Mesendoderm (in vitro differentiated cells): Measurements from ENCODE around the gene TGFBR3.

Experiments used
- DNase-seq: peaks from one replicate; pipeline ENCODE4 v3.0.0; 2013
- H2AK5ac ChIP-seq: 2 replicates; pipeline ENCODE4 v1.6.1; 2013; ENCODE audit warnings: low read length, inconsistent platforms
- H2BK120ac ChIP-seq: 2 replicates; pipeline ENCODE4 v1.6.1; 2013; ENCODE audit warnings: low read depth, mild to moderate bottlenecking, low read length, moderate library complexity, mixed read lengths
- H2BK15ac ChIP-seq: replicated peaks from 2 replicates; pipeline ENCODE4 v1.6.1; 2013; ENCODE audit warnings: low read depth, mild to moderate bottlenecking, moderate library complexity
- H2BK5ac ChIP-seq: 2 replicates; pipeline ENCODE4 v1.6.1; 2013; ENCODE audit warnings: low read length, inconsistent platforms
- H3K18ac ChIP-seq: 2 replicates; pipeline ENCODE4 v1.6.1; 2013; ENCODE audit warnings: mild to moderate bottlenecking, low read length, mixed read lengths
- H3K23ac ChIP-seq: one replicate; pipeline ENCODE4 v1.6.1; 2013; ENCODE audit warnings: low read length
- H3K27ac ChIP-seq: 2 replicates; pipeline ENCODE4 v1.5.1; 2013; ENCODE audit warnings: low read depth, mild to moderate bottlenecking, inconsistent platforms, low read length, moderate library complexity
- H3K27me3 ChIP-seq: 2 replicates; pipeline ENCODE4 v1.6.1; 2013; ENCODE audit warnings: low read length, control low read depth, mild to moderate bottlenecking, inconsistent platforms; ENCODE audit not compliant: insufficient read depth, poor library complexity
- H3K36me3 ChIP-seq: 2 replicates; pipeline ENCODE4 v1.6.1; 2013; ENCODE audit warnings: low read length, inconsistent platforms; ENCODE audit not compliant: control insufficient read depth, insufficient read depth
- H3K4ac ChIP-seq: one replicate; pipeline ENCODE4 v1.6.1; 2013; ENCODE audit warnings: low read depth, mild to moderate bottlenecking, low read length, moderate library complexity
- H3K4me1 ChIP-seq: 2 replicates; pipeline ENCODE4 v1.6.1; 2013; ENCODE audit warnings: low read depth, low read length, inconsistent platforms; ENCODE audit not compliant: control insufficient read depth
- H3K4me2 ChIP-seq: 2 replicates; pipeline ENCODE4 v1.6.1; 2013; ENCODE audit warnings: low read length
- H3K4me3 ChIP-seq: 2 replicates; pipeline ENCODE4 v1.5.1; 2013; ENCODE audit warnings: mild to moderate bottlenecking, low read length
- H3K56ac ChIP-seq: one replicate; pipeline ENCODE4 v1.6.1; 2013; ENCODE audit warnings: low read length
- H3K79me1 ChIP-seq: 2 replicates; pipeline ENCODE4 v1.6.1; 2013; ENCODE audit warnings: low read length, inconsistent platforms
- H3K79me2 ChIP-seq: 2 replicates; pipeline ENCODE4 v1.6.1; 2013; ENCODE audit warnings: mild to moderate bottlenecking, low read length; ENCODE audit not compliant: control insufficient read depth, insufficient read depth
- H3K9ac ChIP-seq: 2 replicates; pipeline ENCODE4 v1.6.1; 2013; ENCODE audit warnings: low read length, inconsistent platforms
- H4K5ac ChIP-seq: one replicate; pipeline ENCODE4 v1.6.1; 2013; ENCODE audit warnings: low read length
- H4K8ac ChIP-seq: one replicate; pipeline ENCODE4 v1.6.1; 2013; ENCODE audit warnings: low read depth, mild to moderate bottlenecking, control low read depth, low read length, moderate library complexity
- WGBS: extraction: QIAGEN DNeasy Blood & Tissue Kit; methylation state at CpG from one replicate; pipeline ENCODE4 v1.1.7; 2013; ENCODE audit warnings: low lambda C conversion rate, missing lambda C conversion rate; ENCODE audit not compliant: insufficient coverage; ENCODE audit errors: extremely low coverage; 5-methylcytosine and 5-hydroxymethylcytosine counted together

Gene TGFBR3

GRCh38 chr1:91760512-91760911 lies 125.4 kb downstream of the TGFBR3 start:
- H3K27me3 ChIP-seq, result no peaks in the 10 kb centered on the region
- no peak overlapping the region for H3K27ac ChIP-seq
- H3K56ac ChIP-seq, result no peak overlapping the region
- no peaks in the 10 kb centered on the region for H3K36me3 ChIP-seq
- no peaks in the 10 kb centered on the region for H3K79me2 ChIP-seq
- H4K8ac ChIP-seq, result no peak overlapping the region
- H3K18ac ChIP-seq, result no peak overlapping the region
- H2BK120ac ChIP-seq, result no peak overlapping the region
- H3K4ac ChIP-seq, result no peak overlapping the region
- H3K4me2 ChIP-seq, result no peak overlapping the region
- no peak overlapping the region for H2BK5ac ChIP-seq
- no peak overlapping the region for H2AK5ac ChIP-seq
- no peak overlapping the region for H3K4me3 ChIP-seq
- H2BK15ac ChIP-seq, result no peak overlapping the region
- no peaks in the 10 kb centered on the region for H3K4me1 ChIP-seq
- no peak for DNase-seq
- no peak overlapping the region for H4K5ac ChIP-seq
- H3K23ac ChIP-seq, result no peak overlapping the region
- no peak overlapping the region for H3K9ac ChIP-seq
- WGBS, result no CpG with 5 or more reads among the region's 1 CpG
- no peaks in the 10 kb centered on the region for H3K79me1 ChIP-seq

GRCh38 chr1:91759076-91759475 lies 126.9 kb downstream of the TGFBR3 start:
- WGBS, result no CpG with 5 or more reads among the region's 2 CpGs
- H3K79me2 ChIP-seq, result no peaks in the 10 kb centered on the region
- no peaks in the 10 kb centered on the region for H3K27me3 ChIP-seq
- H3K27ac ChIP-seq, result no peak overlapping the region
- no peak overlapping the region for H3K56ac ChIP-seq
- H4K5ac ChIP-seq, result no peak overlapping the region
- H3K36me3 ChIP-seq, result no peaks in the 10 kb centered on the region
- H3K79me1 ChIP-seq, result no peaks in the 10 kb centered on the region
- no peaks in the 10 kb centered on the region for H3K4me1 ChIP-seq
- H3K4ac ChIP-seq, result no peak overlapping the region
- no peak overlapping the region for H3K4me3 ChIP-seq
- no peak overlapping the region for H2BK15ac ChIP-seq
- no peak overlapping the region for H2AK5ac ChIP-seq
- DNase-seq, result no peak
- no peak overlapping the region for H2BK120ac ChIP-seq
- no peak overlapping the region for H2BK5ac ChIP-seq
- no peak overlapping the region for H3K9ac ChIP-seq
- no peak overlapping the region for H4K8ac ChIP-seq
- H3K18ac ChIP-seq, result no peak overlapping the region
- no peak overlapping the region for H3K4me2 ChIP-seq
- no peak overlapping the region for H3K23ac ChIP-seq

- H2BK120ac ChIP-seq, result no peak overlapping the region
- H3K56ac ChIP-seq, result no peak overlapping the region
- H3K4me1 ChIP-seq, result no peaks in the 10 kb centered on the region
- WGBS, result no CpG with 5 or more reads among the region's 8 CpGs
- H3K4ac ChIP-seq, result no peak overlapping the region
- no peaks in the 10 kb centered on the region for H3K27me3 ChIP-seq
- no peak overlapping the region for H3K27ac ChIP-seq
- no peak for DNase-seq
- no peak overlapping the region for H4K8ac ChIP-seq
- no peak overlapping the region for H2BK5ac ChIP-seq
- H2AK5ac ChIP-seq, result no peak overlapping the region
- no peaks in the 10 kb centered on the region for H3K36me3 ChIP-seq
- H3K18ac ChIP-seq, result no peak overlapping the region
- H3K79me1 ChIP-seq, result no peaks in the 10 kb centered on the region
- no peak overlapping the region for H2BK15ac ChIP-seq
- no peak overlapping the region for H3K23ac ChIP-seq
- H4K5ac ChIP-seq, result no peak overlapping the region
- no peak overlapping the region for H3K4me3 ChIP-seq
- no peaks in the 10 kb centered on the region for H3K79me2 ChIP-seq
- H3K9ac ChIP-seq, result no peak overlapping the region
- no peak overlapping the region for H3K4me2 ChIP-seq
Observed at GRCh38 chr1:91757763-91758460, 128.0 kb downstream of the TGFBR3 start.

DNA sequence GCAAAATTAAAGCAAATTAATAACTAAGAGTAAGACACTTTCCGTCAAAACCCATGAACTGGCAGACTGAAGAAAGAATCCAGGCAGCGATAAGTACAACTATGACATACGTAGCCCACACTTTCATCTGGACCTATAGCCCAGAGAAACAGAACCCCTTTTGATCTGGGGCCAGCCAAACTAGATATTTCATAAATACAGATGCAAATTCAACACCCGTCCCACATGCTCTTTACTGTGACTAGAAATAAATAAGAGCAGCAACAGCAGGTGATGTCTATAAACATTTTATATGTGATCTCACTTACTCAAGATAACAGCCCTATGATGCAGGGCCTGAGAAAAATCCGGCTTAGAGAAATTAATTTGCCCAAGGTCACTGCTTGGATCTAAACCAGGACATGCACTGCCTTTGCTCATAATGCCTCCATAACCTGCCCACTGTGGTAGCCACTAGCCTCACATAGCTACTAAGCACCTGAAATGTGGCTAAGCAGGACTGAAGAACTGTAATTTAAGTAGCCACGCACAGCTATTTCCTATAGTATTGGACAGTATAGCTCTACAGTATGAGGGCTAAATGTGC lies 130.2 kb downstream of the TGFBR3 start:
- no peak overlapping the region for H3K27ac ChIP-seq

DNA sequence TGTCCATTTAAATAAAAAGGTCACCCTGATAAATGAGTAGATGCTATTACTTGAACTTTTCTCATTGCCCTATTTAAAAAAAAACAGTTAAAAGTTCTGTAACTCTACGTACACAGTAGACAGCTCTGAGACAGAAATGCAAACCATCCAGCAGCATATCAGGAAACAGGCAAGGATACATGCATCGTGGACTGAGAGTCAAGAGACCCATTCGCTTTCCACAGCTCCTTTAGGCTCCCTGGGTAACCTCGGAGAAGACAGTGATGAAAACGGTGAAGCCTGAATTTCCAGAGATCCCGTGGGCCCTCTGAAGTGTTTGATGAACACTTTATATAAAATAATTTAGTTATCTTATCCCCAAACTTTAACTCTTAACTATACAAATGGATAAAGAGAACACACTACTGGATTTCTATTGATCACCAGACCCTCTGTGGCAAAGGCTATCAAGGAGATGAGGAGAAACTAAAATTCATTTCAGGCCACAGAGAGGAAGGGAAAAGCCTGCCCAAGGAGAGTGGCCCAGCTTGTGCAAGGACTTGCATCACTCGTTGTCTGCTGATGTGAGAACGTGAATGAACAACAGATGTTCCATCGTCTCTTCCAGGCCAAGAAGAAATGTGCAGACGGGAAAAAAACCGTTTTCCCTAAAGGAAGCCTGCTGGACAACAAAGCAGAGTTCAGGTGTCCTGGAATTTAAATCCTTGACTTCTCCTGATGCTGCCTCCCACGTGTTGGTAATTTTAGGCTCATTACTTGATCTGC lies 131.0 kb downstream of the TGFBR3 start:
- H3K79me2 ChIP-seq, result no peaks in the 10 kb centered on the region
- no peaks in the 10 kb centered on the region for H3K36me3 ChIP-seq
- no peaks in the 10 kb centered on the region for H3K27me3 ChIP-seq
- H2BK5ac ChIP-seq, result no peak overlapping the region
- H3K9ac ChIP-seq, result no peak overlapping the region
- no peak overlapping the region for H2BK15ac ChIP-seq
- no CpG with 5 or more reads among the region's 12 CpGs for WGBS
- no peak overlapping the region for H3K27ac ChIP-seq
- H4K5ac ChIP-seq, result no peak overlapping the region
- H3K4ac ChIP-seq, result no peak overlapping the region
- H4K8ac ChIP-seq, result no peak overlapping the region
- H3K18ac ChIP-seq, result no peak overlapping the region
- H2BK120ac ChIP-seq, result no peak overlapping the region
- DNase-seq, result no peak
- no peak overlapping the region for H3K23ac ChIP-seq
- no peak overlapping the region for H3K56ac ChIP-seq
- no peak overlapping the region for H2AK5ac ChIP-seq
- no peak overlapping the region for H3K4me3 ChIP-seq
- H3K4me1 ChIP-seq, result no peaks in the 10 kb centered on the region
- H3K4me2 ChIP-seq, result no peak overlapping the region
- no peaks in the 10 kb centered on the region for H3K79me1 ChIP-seq

More for the DNA sequence above, 130.2 kb downstream of the TGFBR3 start:
- Histone ChIP-seq H3K9ac (no peak overlapping the region), H3K4me1 (no peaks in the 10 kb centered on the region), H3K36me3 (no peaks in the 10 kb centered on the region), H3K56ac (no peak overlapping the region), H4K5ac (no peak overlapping the region), H3K4me3 (no peak overlapping the region), H3K23ac (no peak overlapping the region), H2BK15ac (no peak overlapping the region), H3K79me1 (no peaks in the 10 kb centered on the region), H3K4me2 (no peak overlapping the region), H3K18ac (no peak overlapping the region), H3K27me3 (no peaks in the 10 kb centered on the region), H2BK5ac (no peak overlapping the region), H3K79me2 (no peaks in the 10 kb centered on the region), H3K4ac (no peak overlapping the region), H4K8ac (no peak overlapping the region), H2BK120ac (no peak overlapping the region), H2AK5ac (no peak overlapping the region)
- no CpG with 5 or more reads among the region's 6 CpGs for WGBS
- no peak for DNase-seq
